HepG2 (cell line): ENCODE results near the gene AMBRA1. TPM values are rescaled to one million over a fixed set of nuclear protein-coding genes. Genes with fewer than 3 reads are reported as not detected.

Source experiments
- CAMTA2 ChIP-seq: sonication (generic); formaldehyde crosslinking; IDR thresholded peaks from 2 replicates; pipeline ENCODE4 v1.4.0; 2020; ENCODE audit warnings: mild to moderate bottlenecking, missing genetic modification reagents, borderline replicate concordance
- CEBPB ChIP-seq: IDR thresholded peaks from 2 replicates; pipeline ENCODE4 v1.6.1; 2011; ENCODE audit warnings: low read depth, low read length, improper control_type of control experiment, borderline replicate concordance
- CHD2 ChIP-seq: IDR thresholded peaks from 2 replicates; pipeline ENCODE4 v1.6.1; 2011; ENCODE audit warnings: low read depth, low read length, improper control_type of control experiment
- FOXC1 ChIP-seq: sonication (generic); formaldehyde crosslinking; IDR thresholded peaks from 2 replicates; pipeline ENCODE4 v1.8.0; 2022; ENCODE audit warnings: mild to moderate bottlenecking, missing genetic modification reagents, borderline replicate concordance
- MTA3 ChIP-seq: sonication (generic); formaldehyde crosslinking; IDR thresholded peaks from 2 replicates; pipeline ENCODE4 v1.4.0; 2020; ENCODE audit warnings: missing genetic modification reagents
- MXI1 ChIP-seq: IDR thresholded peaks from 3 replicates; pipeline ENCODE4 v1.6.1; 2012; ENCODE audit warnings: low read depth, low read length, inconsistent platforms, borderline replicate concordance
- MYC ChIP-seq: sonication (generic); formaldehyde crosslinking; IDR thresholded peaks from 2 replicates; pipeline ENCODE4 v1.9.0; 2021; ENCODE audit warnings: missing genetic modification reagents, borderline replicate concordance
- NCOA5 ChIP-seq: sonication (generic); formaldehyde crosslinking; IDR thresholded peaks from 2 replicates; pipeline ENCODE4 v1.4.0; 2020; ENCODE audit warnings: missing genetic modification reagents
- NFIC ChIP-seq: IDR thresholded peaks from 2 replicates; pipeline ENCODE4 v1.6.1; 2012; ENCODE audit warnings: mild to moderate bottlenecking, low read length, inconsistent platforms
- NPAS2 ChIP-seq: sonication (generic); formaldehyde crosslinking; IDR thresholded peaks from 2 replicates; pipeline ENCODE4 v1.8.0; 2022; ENCODE audit warnings: mild to moderate bottlenecking, missing genetic modification reagents, borderline replicate concordance
- RFX1 ChIP-seq: fragments of 450-650 bp; IDR thresholded peaks from 2 replicates; pipeline ENCODE4 v1.6.1; 2017
- RXRB ChIP-seq: IDR thresholded peaks from 2 replicates; pipeline ENCODE4 v1.6.1; 2016; ENCODE audit warnings: borderline replicate concordance, missing genetic modification reagents, missing compliant biosample characterization
- SETDB1 ChIP-seq: sonication (generic); formaldehyde crosslinking; IDR thresholded peaks from 2 replicates; pipeline ENCODE4 v1.5.1; 2020; ENCODE audit warnings: missing genetic modification reagents, mild to moderate bottlenecking, borderline replicate concordance
- SMAD9 ChIP-seq: sonication (generic); formaldehyde crosslinking; IDR thresholded peaks from 2 replicates; pipeline ENCODE4 v1.5.1; 2020; ENCODE audit warnings: mild to moderate bottlenecking, missing genetic modification reagents
- SP4 ChIP-seq: sonication (generic); formaldehyde crosslinking; IDR thresholded peaks from 2 replicates; pipeline ENCODE4 v1.8.1; 2023; ENCODE audit warnings: mild to moderate bottlenecking, missing genetic modification reagents
- TFDP2 ChIP-seq: sonication (generic); formaldehyde crosslinking; IDR thresholded peaks from 2 replicates; pipeline ENCODE4 v1.4.0; 2020; ENCODE audit warnings: missing genetic modification reagents
- TP53 ChIP-seq: sonication (generic); formaldehyde crosslinking; conservative IDR thresholded peaks from 2 replicates; pipeline ENCODE4 v1.4.0; 2020; ENCODE audit warnings: missing genetic modification reagents
- ZBTB10 ChIP-seq: sonication (generic); formaldehyde crosslinking; IDR thresholded peaks from 2 replicates; pipeline ENCODE4 v1.4.0; 2020; ENCODE audit warnings: missing genetic modification reagents, borderline replicate concordance
- ZBTB25 ChIP-seq: IDR thresholded peaks from 2 replicates; pipeline ENCODE4 v1.6.1; 2018; ENCODE audit warnings: missing genetic modification reagents
- ZBTB8A ChIP-seq: sonication (generic); formaldehyde crosslinking; IDR thresholded peaks from 2 replicates; pipeline ENCODE4 v1.4.0; 2020; ENCODE audit warnings: mild to moderate bottlenecking, low read depth, missing genetic modification reagents, borderline replicate concordance
- ZFAT ChIP-seq: sonication (generic); formaldehyde crosslinking; conservative IDR thresholded peaks from 2 replicates; pipeline ENCODE4 v1.8.1; 2023; ENCODE audit warnings: missing genetic modification reagents, inconsistent platforms
- ZNF224 ChIP-seq: sonication (generic); formaldehyde crosslinking; IDR thresholded peaks from 2 replicates; pipeline ENCODE4 v1.5.0; 2020; ENCODE audit warnings: mild to moderate bottlenecking, missing genetic modification reagents
- ZNF251 ChIP-seq: sonication (generic); formaldehyde crosslinking; IDR thresholded peaks from 2 replicates; pipeline ENCODE4 v1.9.0; 2021; ENCODE audit warnings: mild to moderate bottlenecking, missing genetic modification reagents
- ZNF274 ChIP-seq: sonication (generic); formaldehyde crosslinking; IDR thresholded peaks from 2 replicates; pipeline ENCODE4 v1.5.1; 2020; ENCODE audit warnings: mild to moderate bottlenecking, missing genetic modification reagents
- ZNF546 ChIP-seq: sonication (generic); formaldehyde crosslinking; conservative IDR thresholded peaks from 2 replicates; pipeline ENCODE4 v1.8.1; 2023; ENCODE audit warnings: mild to moderate bottlenecking, missing genetic modification reagents
- ZNF83 ChIP-seq: sonication (generic); formaldehyde crosslinking; IDR thresholded peaks from 2 replicates; pipeline ENCODE4 v1.4.0; 2020; ENCODE audit warnings: missing genetic modification reagents, mild to moderate bottlenecking, borderline replicate concordance
- ZNF878 ChIP-seq: sonication (generic); formaldehyde crosslinking; IDR thresholded peaks from 2 replicates; pipeline ENCODE4 v1.8.1; 2023; ENCODE audit warnings: mild to moderate bottlenecking, missing genetic modification reagents, moderate library complexity
- polyA plus RNA-seq, 8 experiments: library from polyadenylated mRNA; depleted of rRNA in 3 of 8; stranded (reverse) in 7 of 8; unstranded in 1 of 8; fragments of >200 nt; fragmentation: Illumina TruSeq in 4 of 8; extraction: Trizol in 4 of 8; gene quantifications; 2 replicates each; pipeline versions ENCODE4 v1.2.1 to v1.2.3, GENCODE V29; 2011 to 2016; ENCODE audit warnings: low read depth in 4 of 8, missing spikeins in 1 of 8, mixed read lengths in 1 of 8; ENCODE audit not compliant: insufficient read depth in 1 of 8
- total RNA-seq, 5 experiments: library from RNA; depleted of rRNA; stranded (reverse); fragments of >200 nt; fragmentation: Illumina TruSeq; extraction: Trizol; gene quantifications; 2 replicates each; pipeline ENCODE4 v1.2.3, GENCODE V29; 2016; ENCODE audit warnings: low read depth in 1 of 5

Gene AMBRA1
- total and polyA plus RNA-seq, 2 of the 13 experiments (the other 11 are each of a cell fraction or from before 2014, with no cell fraction given) = 15.7 to 26.0 TPM

DNA sequence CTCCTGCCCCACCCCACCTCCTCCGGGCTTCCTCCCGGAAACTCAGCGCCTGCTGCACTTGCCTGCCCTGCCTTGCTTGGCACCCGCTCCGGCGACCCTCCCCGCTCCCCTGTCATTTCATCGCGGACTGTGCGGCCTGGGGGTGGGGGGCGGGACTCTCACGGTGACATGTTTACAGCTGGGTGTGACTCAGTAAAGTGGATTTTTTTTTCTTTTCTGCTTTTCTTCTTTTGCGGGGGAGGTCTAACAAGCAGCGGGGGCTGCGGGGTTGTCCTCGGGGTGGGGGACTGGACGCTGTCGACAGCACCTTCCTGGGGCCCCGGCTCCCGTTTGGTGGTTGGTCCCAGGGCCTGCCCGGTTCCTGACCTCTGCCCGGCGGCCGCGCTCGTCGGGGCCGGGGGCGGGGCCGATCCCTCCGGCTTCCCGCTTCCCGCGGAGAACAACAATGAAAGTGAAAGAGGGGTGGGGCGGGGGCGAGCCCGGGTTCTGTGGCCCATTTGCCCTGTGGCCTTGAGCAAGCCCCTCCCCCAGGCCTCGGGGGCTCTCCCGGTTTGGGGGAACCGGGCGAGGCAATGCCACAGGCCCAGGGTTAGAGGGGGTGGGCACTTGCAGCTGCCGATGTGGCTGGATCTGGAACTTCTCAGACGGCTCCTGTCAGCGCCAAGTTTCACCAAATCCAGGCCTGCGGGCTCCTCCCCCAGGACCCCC, 213.3 kb downstream of the AMBRA1 start (continued):
- TF ChIP-seq ZBTB25 (CRISPR knock-in tag) (peak; percentile 94), ZNF878 (CRISPR knock-in tag) (no peak), ZNF224 (CRISPR knock-in tag) (0 out of 2 replicates have a peak, but pooled peaks have one; percentile 27), ZNF83 (CRISPR knock-in tag) (no peak), RXRB (CRISPR knock-in tag) (no peak), MXI1 (no peak), CHD2 (0 out of 2 replicates have a peak, but pooled peaks have one; percentile 10), ZFAT (CRISPR knock-in tag) (no peak), SETDB1 (no peak), ZNF546 (CRISPR knock-in tag) (no peak), SMAD9 (CRISPR knock-in tag) (0 out of 2 replicates have a peak, but pooled peaks have one; percentile 49), ZBTB10 (CRISPR knock-in tag) (peak; percentile 75), CAMTA2 (CRISPR knock-in tag) (no peak), NCOA5 (CRISPR knock-in tag) (no peak), MTA3 (CRISPR knock-in tag) (no peak), ZBTB8A (CRISPR knock-in tag) (no peak), FOXC1 (CRISPR knock-in tag) (no peak), MYC (0 out of 2 replicates have a peak, but pooled peaks have one; percentile 58), RFX1 (no peak), CEBPB (no peak), NPAS2 (CRISPR knock-in tag) (no peak), ZNF251 (CRISPR knock-in tag) (no peak), TFDP2 (peak; percentile 52; the same call in 1 of the 2 replicates), NFIC (no peak), ZNF274 (CRISPR knock-in tag) (no peak), TP53 (CRISPR knock-in tag) (no peak), SP4 (CRISPR knock-in tag) (no peak; the same call in 1 of the 2 replicates)
